Erythroblast (primary cell): ENCODE measurements around the gene RSPH4A.

ENCODE experiments used
- GATA1 ChIP-seq: IDR thresholded peaks from 2 replicates; pipeline ENCODE4 v1.6.1; 2011; ENCODE audit warnings: low read depth, mild to moderate bottlenecking, control low read depth, low read length, moderate library complexity
- POLR2A ChIP-seq: IDR thresholded peaks from 2 replicates; pipeline ENCODE4 v1.6.1; 2011; ENCODE audit warnings: mild to moderate bottlenecking, low read length

- no peak for TF ChIP-seq POLR2A
- no peak for TF ChIP-seq GATA1
Observed at GRCh38 chr6:116631379-116631990, 15.2 kb downstream of the RSPH4A start.
